Liver (tissue), 4 donors: Measurements from ENCODE around the gene CD248. TPM values are rescaled to one million over a fixed set of nuclear protein-coding genes. Genes with fewer than 3 reads are reported as not detected.

Source experiments
- polyA plus RNA-seq, 2 donors: library from polyadenylated mRNA; stranded (reverse) in 1 of 2; unstranded in 1 of 2; fragments of 200-250 nt in 1 of 2; fragments of >200 nt in 1 of 2; fragmentation: Nextera tagmentation in 1 of 2; extraction: Ambion mirVana in 1 of 2; gene quantifications; one replicate each; pipeline versions ENCODE4 v1.2.1 to v1.2.3, GENCODE V29; 2013 to 2015
- total RNA-seq, 2 donors: library from RNA; depleted of rRNA; stranded (reverse); fragments of >200 nt; gene quantifications; one replicate each; pipeline ENCODE4 v1.2.3, GENCODE V29; 2014
- donor health status: healthy.
- donor health status: healthy.
- donor health status: healthy.

The CD248 gene
- total and polyA plus RNA-seq, 4 donors, result 0.64 to 3.0 (median 1.2) TPM

Other genes with a start within 250 kb of the CD248 start
- gene PACS1, start 246.8 kb downstream of the CD248 start, total RNA-seq, result 1 to 10 TPM; 7.1 to 9.1 TPM
- gene PACS1, start 246.8 kb downstream of the CD248 start, polyA plus RNA-seq, result 1 to 10 TPM; 2.7 to 7.6 TPM
- gene KLC2, start 59.3 kb downstream of the CD248 start, total RNA-seq, result 1 to 10 TPM; 2.3 to 5.1 TPM
- gene KLC2, start 59.3 kb downstream of the CD248 start, polyA plus RNA-seq, result 1 to 10 TPM; 1.8 to 4.5 TPM
- gene RAB1B, start 48.4 kb downstream of the CD248 start, total RNA-seq, result 10 to 100 TPM; 40.4 to 43.8 TPM
- gene RAB1B, start 48.4 kb downstream of the CD248 start, polyA plus RNA-seq, result 10 to 100 TPM; 58.7 to 83.0 TPM
- not detected for gene CNIH2, start 38.9 kb downstream of the CD248 start, total RNA-seq
- gene CNIH2, start 38.9 kb downstream of the CD248 start, polyA plus RNA-seq, result under 1 TPM in 1 of 2 donors, not detected in 1; 0.07 TPM
- 100 to 1,000 TPM in 1 of 2 donors, 10 to 100 TPM in 1; 93.0 to 115 TPM for gene YIF1A, start 27.9 kb downstream of the CD248 start, total RNA-seq
- gene YIF1A, start 27.9 kb downstream of the CD248 start, polyA plus RNA-seq, result 100 to 1,000 TPM; 118 to 136 TPM
- gene TMEM151A, start 25.1 kb downstream of the CD248 start, total RNA-seq, result under 1 TPM in 1 of 2 donors, not detected in 1; 0.05 TPM
- under 1 TPM in 1 of 2 donors, not detected in 1; 0.13 TPM for gene TMEM151A, start 25.1 kb downstream of the CD248 start, polyA plus RNA-seq
- gene RIN1, start 19.4 kb upstream of the CD248 start, total RNA-seq, result 1 to 10 TPM in 1 of 2 donors, under 1 TPM in 1; 0.50 to 1.1 TPM
- under 1 TPM; 0.11 to 0.55 TPM for gene RIN1, start 19.4 kb upstream of the CD248 start, polyA plus RNA-seq
- gene BRMS1, start 28.1 kb upstream of the CD248 start, total RNA-seq, result 10 to 100 TPM; 12.0 to 20.0 TPM
- 10 to 100 TPM; 20.6 to 24.0 TPM for gene BRMS1, start 28.1 kb upstream of the CD248 start, polyA plus RNA-seq
- gene B4GAT1, start 30.6 kb upstream of the CD248 start, total RNA-seq, result 10 to 100 TPM; 17.2 to 20.8 TPM
- gene B4GAT1, start 30.6 kb upstream of the CD248 start, polyA plus RNA-seq, result 10 to 100 TPM; 12.0 to 18.1 TPM
- 1 to 10 TPM; 1.5 to 3.3 TPM for gene SLC29A2, start 54.7 kb upstream of the CD248 start, total RNA-seq
- 1 to 10 TPM; 1.2 to 1.6 TPM for gene SLC29A2, start 54.7 kb upstream of the CD248 start, polyA plus RNA-seq
- not detected for gene NPAS4, start 104.0 kb upstream of the CD248 start, total RNA-seq
- under 1 TPM in 1 of 2 donors, not detected in 1; 0.01 TPM for gene NPAS4, start 104.0 kb upstream of the CD248 start, polyA plus RNA-seq
- 10 to 100 TPM; 18.0 to 24.7 TPM for gene MRPL11, start 121.8 kb upstream of the CD248 start, total RNA-seq
- gene MRPL11, start 121.8 kb upstream of the CD248 start, polyA plus RNA-seq, result 10 to 100 TPM; 39.9 to 45.6 TPM
- 1 to 10 TPM; 1.9 to 5.4 TPM for gene PELI3, start 149.9 kb upstream of the CD248 start, total RNA-seq
- gene PELI3, start 149.9 kb upstream of the CD248 start, polyA plus RNA-seq, result 1 to 10 TPM; 1.7 to 2.4 TPM
- 10 to 100 TPM; 29.8 to 41.0 TPM for gene DPP3, start 163.4 kb upstream of the CD248 start, total RNA-seq
- gene DPP3, start 163.4 kb upstream of the CD248 start, polyA plus RNA-seq, result 10 to 100 TPM; 10.9 to 24.8 TPM
- 10 to 100 TPM in 1 of 2 donors, 1 to 10 TPM in 1; 9.8 to 18.5 TPM for gene BBS1, start 193.6 kb upstream of the CD248 start, total RNA-seq
- 1 to 10 TPM; 4.2 to 7.5 TPM for gene BBS1, start 193.6 kb upstream of the CD248 start, polyA plus RNA-seq
- gene ZDHHC24, start 229.0 kb upstream of the CD248 start, total RNA-seq, result 1 to 10 TPM; 5.1 to 6.4 TPM
- gene ZDHHC24, start 229.0 kb upstream of the CD248 start, polyA plus RNA-seq, result 1 to 10 TPM; 4.1 to 5.2 TPM
- not detected for gene ACTN3, start 229.9 kb upstream of the CD248 start, total RNA-seq
- gene ACTN3, start 229.9 kb upstream of the CD248 start, polyA plus RNA-seq, result not detected